ENCODE data around the gene GALC. TPM values are rescaled to one million over a fixed set of nuclear protein-coding genes. Genes with fewer than 3 reads are reported as not detected.

The GALC gene
- total RNA-seq, 4 donors from 2014 or later, result 23.5 to 67.7 (median 35.1) TPM

DNA sequence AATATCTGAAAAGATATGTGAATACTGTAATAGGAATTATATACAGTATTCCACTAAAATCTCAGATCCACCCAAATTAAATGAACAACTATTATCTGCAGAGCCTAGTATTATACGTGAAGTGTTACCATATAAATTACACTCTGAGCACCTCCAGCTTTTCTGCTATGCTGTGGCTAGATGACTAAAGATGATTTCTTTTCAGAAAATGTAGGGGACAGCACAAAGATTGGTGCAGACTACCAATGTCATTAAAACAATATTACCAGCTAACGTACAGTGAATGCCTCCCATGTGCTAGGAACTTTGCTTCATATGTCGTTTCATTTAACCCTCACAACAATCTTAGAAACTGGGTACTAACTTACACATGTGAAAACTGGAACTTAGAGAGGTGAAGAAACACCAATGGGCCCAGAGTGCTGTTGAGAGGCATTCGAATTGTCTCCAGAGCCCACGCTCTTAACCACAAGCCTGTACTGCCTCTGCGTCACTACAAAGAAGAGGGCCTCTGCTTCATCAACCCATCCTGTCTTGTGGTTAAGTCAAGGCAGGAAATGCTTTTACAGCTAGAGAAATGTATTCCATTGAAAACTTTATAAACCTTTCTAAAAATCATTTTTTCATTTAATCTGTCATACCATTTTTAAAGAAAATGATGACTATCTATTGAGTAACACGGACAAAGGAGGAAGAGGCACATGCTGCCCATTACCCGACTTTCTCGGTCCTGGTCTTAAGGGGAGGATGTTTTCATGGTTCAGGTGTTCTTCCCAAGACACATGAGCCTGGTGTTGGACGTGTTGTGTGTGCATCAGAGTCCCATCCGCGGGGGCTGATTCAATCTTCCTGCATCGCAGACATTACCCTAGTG lies 13.2 kb upstream of the GALC start:
- TF ChIP-seq, protein P1, sequence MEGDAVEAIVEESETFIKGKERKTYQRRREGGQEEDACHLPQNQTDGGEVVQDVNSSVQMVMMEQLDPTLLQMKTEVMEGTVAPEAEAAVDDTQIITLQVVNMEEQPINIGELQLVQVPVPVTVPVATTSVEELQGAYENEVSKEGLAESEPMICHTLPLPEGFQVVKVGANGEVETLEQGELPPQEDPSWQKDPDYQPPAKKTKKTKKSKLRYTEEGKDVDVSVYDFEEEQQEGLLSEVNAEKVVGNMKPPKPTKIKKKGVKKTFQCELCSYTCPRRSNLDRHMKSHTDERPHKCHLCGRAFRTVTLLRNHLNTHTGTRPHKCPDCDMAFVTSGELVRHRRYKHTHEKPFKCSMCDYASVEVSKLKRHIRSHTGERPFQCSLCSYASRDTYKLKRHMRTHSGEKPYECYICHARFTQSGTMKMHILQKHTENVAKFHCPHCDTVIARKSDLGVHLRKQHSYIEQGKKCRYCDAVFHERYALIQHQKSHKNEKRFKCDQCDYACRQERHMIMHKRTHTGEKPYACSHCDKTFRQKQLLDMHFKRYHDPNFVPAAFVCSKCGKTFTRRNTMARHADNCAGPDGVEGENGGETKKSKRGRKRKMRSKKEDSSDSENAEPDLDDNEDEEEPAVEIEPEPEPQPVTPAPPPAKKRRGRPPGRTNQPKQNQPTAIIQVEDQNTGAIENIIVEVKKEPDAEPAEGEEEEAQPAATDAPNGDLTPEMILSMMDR (IDR thresholded peaks at IDR 0.05; ENCODE audit: low read depth), result no peak

DNA sequence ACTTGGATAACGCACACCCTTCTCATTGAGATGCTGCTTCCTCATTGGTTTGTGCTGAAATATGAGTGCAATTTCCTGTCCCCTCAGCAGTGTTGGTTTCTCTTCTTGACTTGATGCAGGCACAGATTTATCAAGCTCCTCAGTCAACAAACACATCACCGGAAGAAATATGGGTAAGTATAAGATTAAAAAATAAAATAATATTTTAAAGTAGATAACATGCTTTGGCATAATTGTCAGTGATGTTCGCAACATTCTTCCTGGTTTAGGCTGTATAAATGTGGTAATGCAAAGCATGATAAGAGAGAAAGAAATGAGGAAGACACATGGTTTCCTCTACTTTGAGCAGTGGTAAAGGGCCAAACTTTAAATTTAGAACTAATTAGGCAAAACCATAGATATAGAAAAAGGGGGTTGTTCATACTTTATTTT lies 12.1 kb upstream of the GALC start, which contains the start of gene GPR65:
TSS of gene GPR65 (plus strand) at position 86 of the 432 bp plus-strand sequence. CDS start 5,713 bp downstream, outside the sequence.
- TF ChIP-seq, protein P1 (IDR thresholded peaks at IDR 0.05; ENCODE audit: low read depth), result no peak

DNA sequence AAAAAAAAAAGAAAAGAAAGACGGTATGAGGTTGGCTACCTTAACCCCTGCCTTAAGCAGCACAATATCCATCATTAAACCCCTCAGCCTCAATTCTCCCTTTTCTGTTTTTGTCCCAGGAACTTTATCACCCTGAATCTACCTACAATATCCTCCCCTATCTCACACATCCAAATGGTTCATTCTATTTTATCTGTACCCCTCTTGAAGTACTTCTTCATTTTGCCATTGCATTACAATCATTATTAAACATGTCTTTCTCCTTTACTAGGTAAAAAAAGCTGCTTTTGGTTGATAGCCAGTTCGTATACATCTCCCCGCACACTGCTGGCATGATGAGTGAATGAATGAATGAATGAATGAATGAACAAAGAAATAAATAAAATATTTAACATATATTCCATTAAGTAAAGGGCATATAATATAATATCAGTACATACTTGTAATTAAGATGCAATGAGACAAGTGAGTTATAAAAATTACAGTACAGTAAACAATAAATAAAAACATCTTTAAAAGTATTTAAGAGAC lies 11.6 kb upstream of the GALC start:
- TF ChIP-seq, protein P1 (IDR thresholded peaks at IDR 0.05; ENCODE audit: low read depth), result no peak

DNA sequence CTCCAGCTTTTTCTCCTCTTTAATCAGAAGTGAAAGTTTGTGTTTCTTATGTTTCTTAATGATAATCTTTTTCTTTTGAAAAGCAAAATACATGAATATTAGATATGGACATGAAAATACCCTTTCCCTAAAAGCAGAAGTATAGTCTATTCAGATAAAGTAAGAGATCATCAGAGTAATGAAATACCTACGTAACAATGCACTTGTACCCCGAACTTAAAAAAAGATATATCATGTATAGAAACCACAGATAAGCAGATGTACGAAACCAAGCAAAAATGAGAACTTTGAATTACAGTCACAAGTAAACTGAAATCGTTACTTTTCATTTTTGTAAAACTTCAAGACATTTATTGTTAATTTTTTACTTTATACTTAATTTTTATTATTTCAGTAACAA lies 10.4 kb upstream of the GALC start:
- TF ChIP-seq, protein P1 (IDR thresholded peaks at IDR 0.05; ENCODE audit: low read depth), result no peak

DNA sequence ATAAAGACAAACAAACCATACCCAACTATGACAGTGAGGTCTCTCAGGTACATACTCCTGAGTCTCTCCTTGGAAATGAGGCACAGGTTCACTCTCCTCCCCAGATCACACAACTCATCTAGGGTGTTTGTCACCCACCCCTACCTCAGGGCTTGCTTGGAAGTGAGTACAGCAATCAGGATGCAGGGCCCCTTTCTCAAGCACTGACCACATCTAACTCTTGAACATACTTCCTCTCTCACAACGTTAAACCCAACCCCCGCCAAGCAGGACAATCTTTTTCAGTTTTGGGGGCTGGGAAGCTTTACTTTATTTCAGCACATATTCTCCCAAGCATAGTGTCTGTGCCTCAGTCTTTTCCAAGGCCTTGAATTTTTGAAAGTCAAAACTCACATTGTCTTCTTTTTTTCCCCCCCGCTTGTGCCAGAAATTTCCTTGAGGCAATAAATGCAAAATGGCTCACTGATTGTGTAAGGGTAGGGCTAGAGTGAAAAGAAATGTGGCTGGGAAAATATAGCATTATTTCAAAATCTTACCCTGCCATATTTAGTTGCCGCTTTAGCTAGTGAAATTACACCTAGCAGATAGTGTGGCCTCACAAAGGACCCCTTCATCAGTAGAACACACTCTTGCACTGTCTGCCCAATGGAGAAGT lies 9.6 kb upstream of the GALC start:
- TF ChIP-seq, protein P1 (IDR thresholded peaks at IDR 0.05; ENCODE audit: low read depth), result no peak

DNA sequence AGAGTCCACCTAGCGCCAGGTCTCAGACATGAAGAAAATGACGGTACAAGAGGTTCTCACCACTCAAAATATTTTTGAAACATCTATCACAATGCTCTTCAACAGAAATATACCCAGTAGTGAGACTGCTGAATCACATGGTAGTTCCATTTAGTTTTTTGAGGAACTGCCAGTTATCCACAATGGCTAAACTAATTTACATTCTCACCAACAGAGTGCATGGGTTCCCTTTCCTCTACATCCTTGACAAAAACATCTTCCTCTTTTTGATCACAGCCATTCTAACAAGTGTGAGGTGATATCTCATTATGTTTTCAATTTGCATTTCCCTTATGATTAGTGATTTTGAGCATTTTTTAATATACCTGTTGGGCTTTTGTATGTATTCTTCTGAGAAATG lies 6.3 kb upstream of the GALC start:
- TF ChIP-seq, protein P1 (IDR thresholded peaks at IDR 0.05; ENCODE audit: low read depth), result no peak

DNA sequence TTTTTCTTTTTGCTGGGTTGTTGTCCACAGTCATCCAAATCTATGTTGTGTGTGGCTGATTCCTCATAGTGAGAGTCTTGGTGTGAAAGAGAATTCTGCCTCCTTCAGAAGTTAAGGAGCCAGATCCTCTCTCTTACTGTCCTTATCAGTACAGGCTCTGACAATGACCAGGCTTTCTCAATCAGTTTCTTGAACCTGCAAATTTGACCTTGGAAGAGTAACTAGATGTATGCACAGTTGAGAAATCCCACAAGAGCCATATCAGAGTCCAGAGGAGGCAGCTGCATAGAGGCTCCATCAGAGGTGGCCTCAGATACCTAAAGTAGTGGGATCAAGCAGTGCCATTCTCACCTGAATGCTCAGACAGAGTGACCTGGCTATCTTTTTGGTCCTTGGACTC lies 5.5 kb upstream of the GALC start:
- TF ChIP-seq, protein P1 (IDR thresholded peaks at IDR 0.05; ENCODE audit: low read depth), result no peak

Measured in subcutaneous adipose tissue (tissue), 4 donors.